GM23338 (cell line): ENCODE measurements around the gene CCDC92B.

ENCODE experiments used
- CREB1 ChIP-seq: fragments of 250-450 bp; sonication (Bioruptor Pico); IDR thresholded peaks from 2 replicates; pipeline ENCODE4 v1.5.0; 2020; ENCODE audit warnings: low read depth, mild to moderate bottlenecking, moderate library complexity
- CTCF ChIP-seq, 2 experiments: fragments of 200-600 bp in 1 of 2; sonication (generic) in 1 of 2; conservative IDR thresholded peaks; 2 replicates each; pipeline versions ENCODE4 v1.5.1 to v1.6.1; 2016 to 2017; ENCODE audit warnings: antibody characterized with exemption in 2 of 2, low read depth in 2 of 2, mild to moderate bottlenecking in 2 of 2, moderate library complexity in 1 of 2
- ETS1 ChIP-seq: IDR thresholded peaks from 2 replicates; pipeline ENCODE4 v1.6.1; 2016; ENCODE audit warnings: antibody characterized with exemption
- EZH2phosphoT487 ChIP-seq: fragments of 200-600 bp; sonication (generic); IDR thresholded peaks from one replicate; pipeline ENCODE4 v1.8.1; 2018; ENCODE audit warnings: antibody characterized with exemption; ENCODE audit not compliant: unreplicated experiment
- JUNB ChIP-seq: IDR thresholded peaks from one replicate; pipeline ENCODE4 v1.6.1; 2016; ENCODE audit warnings: antibody characterized with exemption; ENCODE audit not compliant: unreplicated experiment
- POLR2AphosphoS5 ChIP-seq: IDR thresholded peaks from 2 replicates; pipeline ENCODE4 v1.6.1; 2016; ENCODE audit warnings: antibody characterized with exemption, low read depth
- REST ChIP-seq: IDR thresholded peaks from one replicate; pipeline ENCODE4 v1.6.1; 2018; ENCODE audit warnings: antibody characterized with exemption; ENCODE audit not compliant: unreplicated experiment

- TF ChIP-seq POLR2AphosphoS5 (no peak), CTCF (conservative IDR thresholded peaks at IDR 0.05; ENCODE audit: low read depth in 2 of 2) (no peak), EZH2phosphoT487 (no peak), REST (no peak), ETS1 (no peak), CREB1 (CRISPR knock-in tag) (no peak), JUNB (no peak)
These were observed 17.6 kb downstream of the CCDC92B start for GRCh38 chr17:2731807-2732206.
